DND-41 (cell line): ENCODE results near the gene TRIM24.

ENCODE experiments used
- ATAC-seq: fragments of 200-7000 bp; cut with Tn5 transposase; 3 replicates; pipeline ENCODE4 v1.9.1; 2021; ENCODE audit warnings: low read depth; ENCODE audit not compliant: insufficient read depth
- DNase-seq: peaks from one replicate; pipeline ENCODE4 v3.0.0-alpha.2; 2020
- H2AFZ ChIP-seq: 2 replicates; pipeline ENCODE4 v1.6.0; 2012; ENCODE audit warnings: low read depth, low read length
- H3K27ac ChIP-seq: 2 replicates; pipeline ENCODE4 v1.5.1; 2012; ENCODE audit warnings: low read length, inconsistent platforms
- H3K27me3 ChIP-seq: fragments of 200-600 bp; sonication (generic); 2 replicates; pipeline ENCODE4 v1.6.0; 2012; ENCODE audit warnings: low read length, mild to moderate bottlenecking, inconsistent platforms; ENCODE audit not compliant: insufficient read depth, poor library complexity
- H3K36me3 ChIP-seq: 2 replicates; pipeline ENCODE4 v1.5.1; 2012; ENCODE audit warnings: low read length, inconsistent platforms; ENCODE audit not compliant: insufficient read depth
- H3K4me1 ChIP-seq: 2 replicates; pipeline ENCODE4 v1.5.1; 2012; ENCODE audit warnings: mild to moderate bottlenecking, low read length; ENCODE audit not compliant: insufficient read depth
- H3K4me2 ChIP-seq: 2 replicates; pipeline ENCODE4 v1.6.0; 2012; ENCODE audit warnings: mild to moderate bottlenecking, moderate library complexity, low read length, inconsistent platforms; ENCODE audit not compliant: insufficient read depth
- H3K4me3 ChIP-seq, 2 experiments: fragments of 200-600 bp in 1 of 2; shearing (Covaris generic) in 1 of 2; 2 replicates each; pipeline ENCODE4 v1.5.1; 2012 to 2016; ENCODE audit warnings: inconsistent platforms in 2 of 2, low read length in 2 of 2, mild to moderate bottlenecking in 2 of 2, low read depth in 1 of 2, moderate library complexity in 1 of 2
- H3K79me2 ChIP-seq: 2 replicates; pipeline ENCODE4 v1.6.0; 2012; ENCODE audit warnings: low read length, inconsistent platforms; ENCODE audit not compliant: insufficient read depth
- H3K9ac ChIP-seq: 2 replicates; pipeline ENCODE4 v1.6.0; 2012; ENCODE audit warnings: low read depth, mild to moderate bottlenecking, inconsistent platforms, low read length, moderate library complexity
- H3K9me3 ChIP-seq: 2 replicates; pipeline ENCODE4 v1.5.1; 2012; ENCODE audit warnings: low read length, moderate library complexity, mild to moderate bottlenecking, inconsistent platforms; ENCODE audit not compliant: insufficient read depth, severe bottlenecking
- H4K20me1 ChIP-seq: 2 replicates; pipeline ENCODE4 v1.6.0; 2012; ENCODE audit warnings: low read length; ENCODE audit not compliant: insufficient read depth
- EZH2 ChIP-seq: IDR thresholded peaks from 3 replicates; pipeline ENCODE4 v1.6.1; 2012; ENCODE audit warnings: borderline replicate concordance, low read depth, mild to moderate bottlenecking, moderate library complexity, low read length, inconsistent platforms; ENCODE audit not compliant: severe bottlenecking
- TF ChIP-seq, protein P1 (sequence below): IDR thresholded peaks from 2 replicates; pipeline ENCODE4 v1.5.1; 2012; ENCODE audit warnings: borderline replicate concordance, low read length, moderate library complexity, mild to moderate bottlenecking; ENCODE audit not compliant: poor library complexity, severe bottlenecking; ENCODE audit errors: extremely low read depth

Gene TRIM24

DNA sequence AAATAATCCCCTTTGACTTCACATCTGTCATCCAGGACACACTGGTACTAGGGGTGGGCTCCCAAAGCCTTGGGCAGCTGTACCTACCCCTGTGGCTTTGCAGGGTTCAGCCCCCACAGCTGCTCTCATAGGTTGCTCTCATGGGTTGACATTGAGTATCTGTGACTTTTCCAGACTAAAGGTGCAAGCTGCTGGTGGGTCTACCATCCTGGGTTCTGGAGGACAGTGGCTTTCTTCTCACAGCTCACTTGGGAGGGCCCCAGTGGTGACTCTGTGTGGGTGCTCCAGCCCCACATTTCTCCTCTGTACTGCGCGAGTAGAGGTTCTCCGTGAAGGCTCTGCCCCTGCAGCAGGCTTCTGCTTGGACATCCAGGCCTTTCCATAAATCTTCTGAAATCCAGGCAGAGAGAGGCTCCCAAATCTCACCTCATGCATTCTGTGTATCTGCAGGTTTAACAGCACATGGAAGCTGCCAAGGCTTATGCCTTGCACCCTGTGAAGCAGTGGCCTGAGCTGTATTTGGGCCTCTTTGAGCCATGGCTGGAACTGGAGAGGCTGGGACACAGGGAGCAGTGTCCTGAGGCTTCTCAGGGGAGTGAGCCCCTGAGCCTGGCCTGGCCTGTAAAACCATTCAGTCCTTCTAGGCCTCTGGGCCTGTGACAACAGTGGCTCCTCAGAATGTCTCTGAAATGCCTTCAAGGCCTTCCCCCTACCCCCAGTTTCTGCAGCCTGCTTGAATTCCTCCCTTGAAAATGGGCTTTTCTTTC, 52.2 kb downstream of the TRIM24 start:
- H3K27ac ChIP-seq = no peak overlapping the region
- no peak overlapping the region for H2AFZ ChIP-seq
- peaks cover 49% of the 10 kb centered on the region for H3K79me2 ChIP-seq
- no peak for DNase-seq
- no peaks in the 10 kb centered on the region; the same call in 1 of the 2 replicates for H4K20me1 ChIP-seq
- no peak overlapping the region for H3K4me2 ChIP-seq
- no peak for ATAC-seq
- peaks cover 85% of the 10 kb centered on the region for H3K36me3 ChIP-seq
- no peak overlapping the region for H3K9ac ChIP-seq
- no peak overlapping the region for H3K4me3 ChIP-seq
- H3K27me3 ChIP-seq = no peaks in the 10 kb centered on the region
- no peak for TF ChIP-seq EZH2
- TF ChIP-seq, protein P1, sequence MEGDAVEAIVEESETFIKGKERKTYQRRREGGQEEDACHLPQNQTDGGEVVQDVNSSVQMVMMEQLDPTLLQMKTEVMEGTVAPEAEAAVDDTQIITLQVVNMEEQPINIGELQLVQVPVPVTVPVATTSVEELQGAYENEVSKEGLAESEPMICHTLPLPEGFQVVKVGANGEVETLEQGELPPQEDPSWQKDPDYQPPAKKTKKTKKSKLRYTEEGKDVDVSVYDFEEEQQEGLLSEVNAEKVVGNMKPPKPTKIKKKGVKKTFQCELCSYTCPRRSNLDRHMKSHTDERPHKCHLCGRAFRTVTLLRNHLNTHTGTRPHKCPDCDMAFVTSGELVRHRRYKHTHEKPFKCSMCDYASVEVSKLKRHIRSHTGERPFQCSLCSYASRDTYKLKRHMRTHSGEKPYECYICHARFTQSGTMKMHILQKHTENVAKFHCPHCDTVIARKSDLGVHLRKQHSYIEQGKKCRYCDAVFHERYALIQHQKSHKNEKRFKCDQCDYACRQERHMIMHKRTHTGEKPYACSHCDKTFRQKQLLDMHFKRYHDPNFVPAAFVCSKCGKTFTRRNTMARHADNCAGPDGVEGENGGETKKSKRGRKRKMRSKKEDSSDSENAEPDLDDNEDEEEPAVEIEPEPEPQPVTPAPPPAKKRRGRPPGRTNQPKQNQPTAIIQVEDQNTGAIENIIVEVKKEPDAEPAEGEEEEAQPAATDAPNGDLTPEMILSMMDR = no peak
- no peaks in the 10 kb centered on the region for H3K4me1 ChIP-seq
- peaks cover 2% of the 10 kb centered on the region for H3K9me3 ChIP-seq

DNA sequence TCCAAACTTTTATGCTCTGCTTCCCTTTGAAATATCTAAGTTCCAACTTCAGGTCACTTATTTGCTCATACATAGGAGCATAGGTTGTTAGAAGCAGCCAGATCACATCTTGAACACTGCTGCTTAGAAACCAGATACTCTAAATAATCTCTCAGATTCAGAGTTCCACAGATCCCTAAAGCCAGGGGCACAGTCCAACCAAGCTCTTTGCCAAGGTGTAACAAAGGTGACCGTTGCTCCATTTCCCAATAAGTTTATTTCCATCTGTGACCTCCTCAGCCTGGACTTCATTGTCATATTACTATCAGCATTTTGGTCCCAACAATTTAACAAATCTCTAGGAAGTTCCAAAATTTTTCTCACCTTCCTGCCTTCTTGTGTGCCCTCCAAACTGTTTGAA, 52.8 kb downstream of the TRIM24 start:
- TF ChIP-seq, protein P1 = no peak
- TF ChIP-seq EZH2 = no peak
- H3K36me3 ChIP-seq = peaks cover 85% of the 10 kb centered on the region
- peaks cover 43% of the 10 kb centered on the region for H3K79me2 ChIP-seq
- DNase-seq (no peak), ATAC-seq (no peak)
- H3K4me1 ChIP-seq = no peaks in the 10 kb centered on the region
- H4K20me1 ChIP-seq = no peaks in the 10 kb centered on the region; the same call in 1 of the 2 replicates
- H3K9me3 ChIP-seq = peaks cover 2% of the 10 kb centered on the region
- no peak overlapping the region for H3K4me3 ChIP-seq
- H2AFZ ChIP-seq = no peak overlapping the region
- no peaks in the 10 kb centered on the region for H3K27me3 ChIP-seq
- H3K4me2 ChIP-seq = no peak overlapping the region
- no peak overlapping the region for H3K27ac ChIP-seq
- H3K9ac ChIP-seq = no peak overlapping the region

- H3K36me3 ChIP-seq = peaks cover 85% of the 10 kb centered on the region
Measured at GRCh38 chr7:138513344-138513871, 53.3 kb downstream of the TRIM24 start.

More at GRCh38 chr7:138513344-138513871, 53.3 kb downstream of the TRIM24 start:
- TF ChIP-seq, protein P1 = no peak
- no peak for TF ChIP-seq EZH2
- Histone ChIP-seq H3K4me1 (no peaks in the 10 kb centered on the region), H3K4me2 (no peak overlapping the region), H3K27me3 (no peaks in the 10 kb centered on the region), H3K9ac (no peak overlapping the region), H3K27ac (no peak overlapping the region), H3K9me3 (peaks cover 2% of the 10 kb centered on the region), H2AFZ (no peak overlapping the region), H4K20me1 (no peaks in the 10 kb centered on the region; the same call in 1 of the 2 replicates), H3K79me2 (peaks cover 38% of the 10 kb centered on the region), H3K4me3 (no peak overlapping the region)
- no peak for ATAC-seq
- DNase-seq = no peak
